BJ (cell line): Measurements from ENCODE around the gene ERLIN1. TPM values are rescaled to one million over a fixed set of nuclear protein-coding genes. Genes with fewer than 3 reads are reported as not detected.

Experiments used
- CTCF ChIA-PET: fragments of 350-600 bp; formaldehyde crosslinking; extraction: SDS; loops from one replicate; lab custom pipeline; 2021; ENCODE audit warnings: antibody characterized with exemption, inconsistent platforms; lab: Yijun Ruan, JAX
- POLR2A ChIA-PET: fragments of 300-600 bp; sonication (Branson Sonifier 250); formaldehyde crosslinking; extraction: SDS; loops from one replicate; lab custom pipeline; 2021; ENCODE audit warnings: antibody characterized with exemption; lab: Charles Lee
- DNase-seq: peaks from one replicate; pipeline ENCODE4 v3.0.0-alpha.2; 2011; ENCODE audit warnings: low read depth
- H3K27me3 ChIP-seq: 2 replicates; pipeline ENCODE4 v1.6.0; 2011; ENCODE audit warnings: low read length; ENCODE audit not compliant: control insufficient read depth, insufficient read depth
- H3K36me3 ChIP-seq: 2 replicates; pipeline ENCODE4 v1.5.1; 2011; ENCODE audit warnings: low read length; ENCODE audit not compliant: control insufficient read depth, insufficient read depth
- H3K4me3 ChIP-seq: 2 replicates; pipeline ENCODE4 v1.5.1; 2011; ENCODE audit warnings: low read depth, mild to moderate bottlenecking, control low read depth, low read length
- CTCF ChIP-seq: IDR thresholded peaks from 2 replicates; pipeline ENCODE4 v1.5.1; 2011; ENCODE audit warnings: low read depth, mild to moderate bottlenecking, control low read depth, inconsistent platforms, low read length, moderate library complexity; ENCODE audit not compliant: insufficient read depth
- polyA plus RNA-seq: library from polyadenylated mRNA; depleted of rRNA; stranded (reverse); fragments of >200 nt; gene quantifications from 2 replicates; pipeline ENCODE4 v1.2.3, GENCODE V29; 2011

The ERLIN1 gene
- polyA plus RNA-seq, 1 experiment = 37.7 TPM

DNA sequence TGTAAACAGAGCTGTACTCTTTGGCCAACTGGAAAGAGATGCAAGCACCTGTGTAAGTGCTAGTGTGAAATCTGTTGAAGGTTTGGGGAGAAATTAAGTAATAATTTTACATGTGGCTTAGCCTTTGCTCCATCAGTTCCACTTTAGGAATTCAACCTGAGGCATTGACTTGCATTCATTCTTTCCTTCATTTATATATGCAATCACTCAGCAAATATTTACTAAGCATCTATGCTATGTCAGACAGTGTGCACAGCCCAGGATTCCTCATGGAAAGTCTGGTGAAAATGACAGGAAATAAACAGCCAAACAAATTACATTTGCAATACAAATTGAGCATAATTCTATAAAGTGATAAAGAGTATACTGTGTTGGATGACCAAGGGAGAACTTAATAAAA, 50.3 kb downstream of the ERLIN1 start:
- TF ChIP-seq CTCF = no peak
- DNase-seq = no peak
- ChIA-PET POLR2A (no interaction called here), CTCF (no interaction called here)
- Histone ChIP-seq H3K36me3 (no peaks in the 10 kb centered on the region), H3K4me3 (no peak overlapping the region), H3K27me3 (peaks cover 4% of the 10 kb centered on the region; the same call in 1 of the 2 replicates)

DNA sequence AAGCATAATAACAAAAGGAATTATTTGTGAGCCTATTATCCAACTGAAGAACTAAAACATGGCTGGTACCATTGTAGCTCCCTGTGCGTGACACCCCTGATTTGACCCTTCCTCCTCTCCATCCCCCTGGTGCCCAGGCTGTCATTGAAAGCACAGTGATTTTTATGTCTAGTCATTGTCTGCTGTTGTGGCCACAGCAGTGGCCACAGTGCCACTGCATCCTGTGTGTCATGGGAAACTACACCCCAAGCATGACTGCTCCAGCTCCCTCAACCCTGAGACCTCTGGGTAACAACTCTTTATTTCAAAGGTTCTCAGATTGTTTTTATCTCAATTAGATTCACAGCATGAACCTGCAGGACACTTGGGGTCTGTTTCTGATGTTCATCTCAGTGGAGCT, 52.0 kb downstream of the ERLIN1 start:
- CTCF ChIA-PET = no interaction called here
- TF ChIP-seq CTCF = no peak
- Histone ChIP-seq H3K4me3 (no peak overlapping the region), H3K27me3 (peaks cover 4% of the 10 kb centered on the region; the same call in 1 of the 2 replicates), H3K36me3 (no peaks in the 10 kb centered on the region)
- DNase-seq = no peak
- POLR2A ChIA-PET = no interaction called here

DNA sequence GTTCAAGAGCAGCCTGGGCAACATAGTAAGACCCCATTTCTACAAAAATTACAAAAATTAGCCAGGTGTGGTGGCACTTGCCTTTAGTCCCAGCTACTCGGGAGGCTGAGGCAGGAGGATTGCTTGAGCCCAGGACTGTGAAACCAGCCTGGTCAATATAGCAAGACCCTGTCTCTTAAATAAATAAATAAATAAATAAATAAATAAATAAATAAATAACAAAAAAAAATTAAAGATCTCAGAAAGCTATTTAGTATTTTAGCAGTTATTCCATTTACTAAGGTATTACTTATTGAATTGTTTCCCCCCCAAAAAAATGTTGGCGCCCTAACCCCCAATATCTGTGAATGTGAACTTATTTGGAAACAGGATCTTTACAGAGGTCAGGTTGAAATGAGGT, 53.4 kb downstream of the ERLIN1 start:
- Histone ChIP-seq H3K27me3 (peaks cover 5% of the 10 kb centered on the region; the same call in 1 of the 2 replicates), H3K36me3 (no peaks in the 10 kb centered on the region), H3K4me3 (no peak overlapping the region)
- ChIA-PET POLR2A (no interaction called here), CTCF (no interaction called here)
- no peak for DNase-seq
- no peak for TF ChIP-seq CTCF

DNA sequence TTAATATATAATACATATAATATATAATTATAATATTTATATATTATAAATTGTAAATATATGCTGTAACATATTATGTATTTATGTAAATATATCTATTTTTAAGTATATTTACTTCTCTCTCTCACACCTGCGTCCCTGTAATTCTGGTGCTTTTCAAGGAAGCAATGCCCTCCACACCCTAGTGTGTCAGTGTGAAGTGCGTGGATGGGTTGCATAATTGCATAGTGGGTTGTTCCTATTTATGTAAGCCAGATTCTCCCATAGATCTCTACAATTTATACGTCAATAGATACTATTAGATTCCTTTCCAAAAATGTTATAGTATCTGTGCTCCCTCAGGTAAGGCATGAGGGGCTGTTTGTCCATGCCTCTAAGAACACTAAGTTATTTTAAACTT, 54.3 kb downstream of the ERLIN1 start:
- no peak for DNase-seq
- ChIA-PET POLR2A (no interaction called here), CTCF (no interaction called here)

DNA sequence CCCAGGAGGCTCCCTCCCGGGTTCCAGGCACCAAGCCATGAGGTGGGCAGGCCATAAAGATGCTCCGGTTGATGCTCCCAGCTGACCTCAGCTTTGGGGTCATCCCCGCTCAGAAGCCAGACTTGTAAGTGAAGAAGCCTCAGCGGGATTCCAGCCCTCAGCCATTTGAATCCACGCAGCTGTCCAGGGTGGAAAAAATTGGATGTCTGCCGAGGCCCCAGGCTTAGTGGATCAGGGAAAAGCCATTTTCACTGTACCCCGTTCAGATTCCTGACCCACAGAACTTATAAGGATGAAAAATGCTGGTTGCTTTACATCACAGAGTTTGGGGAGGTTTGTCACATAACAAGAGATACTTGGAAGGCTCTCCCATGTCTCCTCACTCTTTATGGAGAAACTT, 55.0 kb downstream of the ERLIN1 start:
- peaks cover 5% of the 10 kb centered on the region; the same call in 1 of the 2 replicates for H3K27me3 ChIP-seq
- no peak for TF ChIP-seq CTCF
- ChIA-PET CTCF (interaction anchor here (0.6 kb wide), 1 partner anchor 118 kb away, joined by 3 read pairs; no protein-coding TSS in a partner anchor), POLR2A (no interaction called here)
- no peak overlapping the region for H3K4me3 ChIP-seq
- H3K36me3 ChIP-seq = no peaks in the 10 kb centered on the region
- no peak for DNase-seq

More for the DNA sequence above, 54.3 kb downstream of the ERLIN1 start:
- peaks cover 5% of the 10 kb centered on the region; the same call in 1 of the 2 replicates for H3K27me3 ChIP-seq
- H3K36me3 ChIP-seq = no peaks in the 10 kb centered on the region
- no peak overlapping the region for H3K4me3 ChIP-seq
- no peak for TF ChIP-seq CTCF
